Fibroblast of lung (primary cell): Measurements from ENCODE around the gene UNC45B.

Experiments used
- CTCF ChIP-seq, 2 donors: IDR thresholded peaks in 1 of 2; conservative IDR thresholded peaks in 1 of 2; 1 replicate in 1 of 2; 2 replicates in 1 of 2; pipeline ENCODE4 v1.5.1; 2011 to 2012; ENCODE audit warnings: low read length in 2 of 2, control low read depth in 1 of 2, inconsistent platforms in 1 of 2, low read depth in 1 of 2, mild to moderate bottlenecking in 1 of 2
- EZH2 ChIP-seq: IDR thresholded peaks from 2 replicates; pipeline ENCODE4 v1.5.1; 2012; ENCODE audit warnings: low read length, control low read depth, mild to moderate bottlenecking; ENCODE audit errors: missing control alignments

- no peak for TF ChIP-seq EZH2
- no peak for TF ChIP-seq CTCF (conservative IDR thresholded peaks at IDR 0.05 in 1 of 2, IDR thresholded peaks at IDR 0.05 in 1 of 2; ENCODE audit: low read depth in 1 of 2, low read length in 2 of 2)
These were observed 45.1 kb downstream of the UNC45B start for GRCh38 chr17:35192708-35193107.
